Panc1 (cell line): ENCODE measurements around the gene FBXO31. TPM values are rescaled to one million over a fixed set of nuclear protein-coding genes. Genes with fewer than 3 reads are reported as not detected.

ENCODE experiments used
- ATAC-seq: fragments of 200-7000 bp; cut with Tn5 transposase; 2 replicates; pipeline ENCODE4 v1.9.1; 2020; ENCODE audit warnings: mild to moderate bottlenecking, moderate library complexity
- BruUV-seq: library from RNA; stranded (reverse); fragments of 400-500 nt; replicated peaks from 2 replicates; lab custom pipeline; 2021; lab: Mats Ljungman, UMichigan
- CTCF ChIA-PET: fragments of 300-600 bp; sonication (Branson Sonifier 250); formaldehyde crosslinking; loops from one replicate; lab custom pipeline; 2022; ENCODE audit warnings: antibody characterized with exemption; lab: Charles Lee
- POLR2A ChIA-PET: fragments of 300-600 bp; sonication (Branson Sonifier 250); formaldehyde crosslinking; loops from one replicate; lab custom pipeline; 2022; ENCODE audit warnings: antibody characterized with exemption; lab: Charles Lee
- DNase-seq: peaks from one replicate; pipeline ENCODE4 v3.0.0-alpha.2; 2010; ENCODE audit warnings: low read depth, low spot score
- H3K27ac ChIP-seq: 2 replicates; pipeline ENCODE4 v1.5.1; 2011; ENCODE audit warnings: mild to moderate bottlenecking, low read length, inconsistent platforms
- H3K27me3 ChIP-seq: fragments of 200-500 bp; sonication (Bioruptor generic); 2 replicates; pipeline ENCODE4 v1.6.0; 2014; ENCODE audit warnings: low read length, inconsistent platforms; ENCODE audit not compliant: control insufficient read depth, insufficient read depth
- H3K36me3 ChIP-seq: fragments of 200-500 bp; sonication (Bioruptor generic); 2 replicates; pipeline ENCODE4 v1.5.1; 2014; ENCODE audit warnings: inconsistent platforms, mild to moderate bottlenecking, low read length, moderate library complexity; ENCODE audit not compliant: control insufficient read depth, insufficient read depth
- H3K4me1 ChIP-seq: 2 replicates; pipeline ENCODE4 v1.5.1; 2011; ENCODE audit warnings: inconsistent platforms, mild to moderate bottlenecking, low read length, moderate library complexity; ENCODE audit not compliant: control insufficient read depth, insufficient read depth
- H3K4me3 ChIP-seq, 2 experiments: 2 replicates each; pipeline ENCODE4 v1.5.1; 2011 to 2012; ENCODE audit warnings: low read depth in 2 of 2, low read length in 2 of 2, mild to moderate bottlenecking in 2 of 2, inconsistent platforms in 1 of 2, moderate library complexity in 1 of 2
- H3K9me3 ChIP-seq: fragments of 200-500 bp; sonication (Bioruptor generic); 2 replicates; pipeline ENCODE4 v1.5.1; 2014; ENCODE audit warnings: low read depth, mild to moderate bottlenecking, inconsistent platforms, low read length, moderate library complexity; ENCODE audit not compliant: control insufficient read depth, insufficient read depth
- POLR2AphosphoS5 ChIP-seq: IDR thresholded peaks from 2 replicates; pipeline ENCODE4 v1.6.1; 2012; ENCODE audit warnings: mild to moderate bottlenecking, low read depth, low read length, moderate library complexity
- REST ChIP-seq, 2 experiments: IDR thresholded peaks; 2 replicates each; pipeline ENCODE4 v1.6.1; 2011 to 2012; ENCODE audit warnings: low read depth in 2 of 2, control low read depth in 1 of 2, low read length in 1 of 2, mild to moderate bottlenecking in 1 of 2, moderate library complexity in 1 of 2; ENCODE audit not compliant: insufficient read depth in 1 of 2
- SIN3A ChIP-seq: IDR thresholded peaks from 2 replicates; pipeline ENCODE4 v1.6.1; 2012; ENCODE audit warnings: low read depth, mild to moderate bottlenecking, low read length, moderate library complexity, borderline replicate concordance; ENCODE audit not compliant: insufficient read depth
- TCF7L2 ChIP-seq: IDR thresholded peaks from 2 replicates; pipeline ENCODE4 v1.6.1; 2011; ENCODE audit warnings: mild to moderate bottlenecking, low read depth, low read length, inconsistent platforms
- in situ Hi-C: cut with HindIII; loops from 2 replicates; pipeline ENCODE4 v1.10.0; 2016; ENCODE audit warnings: low sequenced_read_pairs, low pct_unique_long_range_greater_than_20kb
- intact Hi-C: fragments of 100-400 bp; cut with micrococcal nuclease; formaldehyde crosslinking; loops from one replicate; pipeline ENCODE4 v1.10.0; 2022; ENCODE audit not compliant: unreplicated experiment
- total RNA-seq: library from RNA; stranded (reverse); gene quantifications from one replicate; pipeline ENCODE4 v1.2.1, GENCODE V29; 2021; ENCODE audit not compliant: unreplicated experiment
- TF ChIP-seq, protein P1 (sequence below): fragments of 450-650 bp; IDR thresholded peaks from 2 replicates; pipeline ENCODE4 v1.5.1; 2017; ENCODE audit warnings: mild to moderate bottlenecking

Gene FBXO31
- total RNA-seq, 1 experiment from 2014 or later, result 22.4 TPM

GRCh38 chr16:87409153-87409552, 25.6 kb upstream of the FBXO31 start:
- ChIA-PET POLR2A (no interaction called here), CTCF (no interaction called here)
- BruUV-seq, result no TSS peak
- TF ChIP-seq TCF7L2 (no peak), REST (IDR thresholded peaks at IDR 0.05; ENCODE audit: insufficient read depth in 1 of 2, low read depth in 2 of 2, low read length in 1 of 2) (no peak), SIN3A (no peak), POLR2AphosphoS5 (no peak)
- TF ChIP-seq, protein P1, sequence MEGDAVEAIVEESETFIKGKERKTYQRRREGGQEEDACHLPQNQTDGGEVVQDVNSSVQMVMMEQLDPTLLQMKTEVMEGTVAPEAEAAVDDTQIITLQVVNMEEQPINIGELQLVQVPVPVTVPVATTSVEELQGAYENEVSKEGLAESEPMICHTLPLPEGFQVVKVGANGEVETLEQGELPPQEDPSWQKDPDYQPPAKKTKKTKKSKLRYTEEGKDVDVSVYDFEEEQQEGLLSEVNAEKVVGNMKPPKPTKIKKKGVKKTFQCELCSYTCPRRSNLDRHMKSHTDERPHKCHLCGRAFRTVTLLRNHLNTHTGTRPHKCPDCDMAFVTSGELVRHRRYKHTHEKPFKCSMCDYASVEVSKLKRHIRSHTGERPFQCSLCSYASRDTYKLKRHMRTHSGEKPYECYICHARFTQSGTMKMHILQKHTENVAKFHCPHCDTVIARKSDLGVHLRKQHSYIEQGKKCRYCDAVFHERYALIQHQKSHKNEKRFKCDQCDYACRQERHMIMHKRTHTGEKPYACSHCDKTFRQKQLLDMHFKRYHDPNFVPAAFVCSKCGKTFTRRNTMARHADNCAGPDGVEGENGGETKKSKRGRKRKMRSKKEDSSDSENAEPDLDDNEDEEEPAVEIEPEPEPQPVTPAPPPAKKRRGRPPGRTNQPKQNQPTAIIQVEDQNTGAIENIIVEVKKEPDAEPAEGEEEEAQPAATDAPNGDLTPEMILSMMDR, result no peak
- DNase-seq (no peak), ATAC-seq (no peak)
- no peak overlapping the region for H3K27ac ChIP-seq
- no peaks in the 10 kb centered on the region for H3K4me1 ChIP-seq
- H3K9me3 ChIP-seq, result no peaks in the 10 kb centered on the region
- H3K36me3 ChIP-seq, result peaks cover 10% of the 10 kb centered on the region
- intact Hi-C loops (no loop called here), in situ Hi-C loops (no loop called here)
- H3K4me3 ChIP-seq, result no peak overlapping the region
- H3K27me3 ChIP-seq, result no peaks in the 10 kb centered on the region

DNA sequence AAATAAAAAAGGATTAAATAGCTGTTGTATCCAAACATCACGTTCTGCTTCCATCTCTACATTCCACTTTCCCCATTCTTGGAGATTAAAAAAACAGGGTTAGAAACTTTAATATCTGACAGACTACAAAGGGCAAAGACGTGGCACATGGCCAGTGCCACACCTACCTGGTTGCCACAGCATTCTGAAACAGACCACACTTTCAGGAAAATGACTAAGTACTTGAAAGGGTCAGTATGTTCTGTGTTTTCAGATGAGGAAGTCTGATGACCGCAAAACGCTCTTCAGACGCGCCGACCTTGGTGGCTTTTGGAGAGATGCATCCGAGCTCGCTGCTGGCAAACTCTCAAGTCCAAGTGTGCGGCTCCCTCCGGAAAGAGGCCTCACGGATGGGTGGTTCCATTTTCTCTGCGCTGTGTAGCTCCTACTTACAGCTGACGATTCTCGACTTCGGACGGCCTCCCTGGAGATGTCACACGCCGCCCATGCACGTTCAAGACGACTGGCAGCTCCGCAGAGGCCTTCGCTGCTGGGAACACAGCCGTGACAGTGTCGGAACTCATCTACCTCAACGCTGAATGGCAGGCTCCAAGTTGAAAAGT, 24.0 kb upstream of the FBXO31 start:
- no peak for ATAC-seq
- POLR2A ChIA-PET, result no interaction called here
- CTCF ChIA-PET, result no interaction called here
- H3K36me3 ChIP-seq, result peaks cover 18% of the 10 kb centered on the region
- no peak for TF ChIP-seq SIN3A
- TF ChIP-seq POLR2AphosphoS5, result no peak
- no peak for DNase-seq
- H3K4me3 ChIP-seq, result no peak overlapping the region
- no peaks in the 10 kb centered on the region for H3K9me3 ChIP-seq
- in situ Hi-C loops (no loop called here), intact Hi-C loops (no loop called here)
- H3K27me3 ChIP-seq, result no peaks in the 10 kb centered on the region
- BruUV-seq, result no TSS peak
- H3K27ac ChIP-seq, result no peak overlapping the region
- no peaks in the 10 kb centered on the region for H3K4me1 ChIP-seq

- intact Hi-C loops, result no loop called here
- H3K4me3 ChIP-seq, result no peak overlapping the region
- no peaks in the 10 kb centered on the region for H3K4me1 ChIP-seq
- H3K27ac ChIP-seq, result no peak overlapping the region
- in situ Hi-C loops, result no loop called here
- no TSS peak for BruUV-seq
- peaks cover 23% of the 10 kb centered on the region for H3K36me3 ChIP-seq
- POLR2A ChIA-PET, result no interaction called here
- H3K27me3 ChIP-seq, result no peaks in the 10 kb centered on the region
- no peak for DNase-seq
- ATAC-seq, result no peak
- no peak for TF ChIP-seq POLR2AphosphoS5
- TF ChIP-seq, protein P1, result no peak
- no peak for TF ChIP-seq REST (IDR thresholded peaks at IDR 0.05; ENCODE audit: insufficient read depth in 1 of 2, low read depth in 2 of 2, low read length in 1 of 2)
- no peak for TF ChIP-seq SIN3A
- no peak for TF ChIP-seq TCF7L2
- H3K9me3 ChIP-seq, result no peaks in the 10 kb centered on the region
- CTCF ChIA-PET, result no interaction called here
Measured at GRCh38 chr16:87406495-87407088, 23.0 kb upstream of the FBXO31 start.
